ENCODE data around the gene DNASE1L3. TPM values are rescaled to one million over a fixed set of nuclear protein-coding genes. Genes with fewer than 3 reads are reported as not detected.

DNASE1L3 gene
- total and polyA plus RNA-seq, 2 of the 13 experiments (the other 11 are each of a cell fraction or from before 2014, with no cell fraction given): 0.86 to 1.7 TPM

DNA sequence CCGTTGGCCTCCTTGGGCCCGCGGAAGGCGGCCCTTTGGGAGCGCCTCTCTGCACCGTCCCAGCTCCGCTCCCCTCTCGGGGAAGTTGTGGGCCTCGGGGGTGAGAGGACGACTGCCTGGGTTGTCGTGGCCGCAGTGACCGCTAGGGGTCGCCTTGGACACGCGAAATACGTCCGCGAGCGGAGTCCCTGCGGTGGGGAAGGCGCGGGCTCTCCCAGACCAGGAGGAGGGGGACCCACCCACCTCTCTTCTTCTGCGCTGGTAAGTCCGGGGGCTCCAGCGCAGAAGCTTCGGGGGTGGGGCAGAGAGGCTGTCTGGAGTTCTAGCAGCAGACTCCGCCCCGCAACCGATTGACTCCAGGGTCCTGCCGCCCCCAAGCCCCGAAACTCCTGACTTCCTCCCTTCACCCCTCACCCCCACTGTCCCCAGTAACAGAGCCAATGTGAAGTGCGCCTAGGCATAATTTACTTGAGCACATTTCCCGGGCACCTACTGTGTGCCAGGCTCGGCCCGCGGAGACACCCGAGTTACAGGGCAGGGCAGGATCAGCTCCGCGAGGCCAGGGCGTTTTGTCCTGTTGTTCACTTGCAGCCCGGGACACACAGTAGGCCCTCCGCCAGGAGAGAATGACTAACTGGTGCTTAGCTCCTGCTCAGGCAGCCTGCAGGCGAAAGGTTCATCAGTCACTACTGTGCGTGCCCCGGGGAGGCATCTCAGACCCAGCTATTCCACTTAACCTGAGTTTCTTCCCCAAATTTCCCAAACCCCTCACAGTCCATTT lies 32.8 kb downstream of the DNASE1L3 start (continued):
- TF ChIP-seq FOSL2 (CRISPR knock-in tag; IDR thresholded peaks at IDR 0.05) (peak; percentile 51; the same call in 1 of the 2 replicates), ZNF768 (CRISPR knock-in tag; IDR thresholded peaks at IDR 0.05) (peak; percentile 55), LCORL (IDR thresholded peaks at IDR 0.05) (no peak), LCORL (CRISPR knock-in tag; IDR thresholded peaks at IDR 0.05) (peak; percentile 16; the same call in 1 of the 2 replicates), KMT2A (CRISPR knock-in tag; IDR thresholded peaks at IDR 0.05) (peak; percentile 53; the same call in 1 of the 2 replicates), SETDB1 (CRISPR knock-in tag; IDR thresholded peaks at IDR 0.05; ENCODE audit: borderline replicate concordance) (no peak), ARID5B (CRISPR knock-in tag; IDR thresholded peaks at IDR 0.05) (peak; percentile 33; the same call in 1 of the 2 replicates), STAG1 (CRISPR knock-in tag; IDR thresholded peaks at IDR 0.05) (peak; percentile 89), ZIK1 (CRISPR knock-in tag; IDR thresholded peaks at IDR 0.05; ENCODE audit: borderline replicate concordance, low read depth) (0 out of 2 replicates have a peak, but pooled peaks have one; percentile 48), HHEX (CRISPR knock-in tag; IDR thresholded peaks at IDR 0.05) (no peak)
- TF ChIP-seq, protein P1, sequence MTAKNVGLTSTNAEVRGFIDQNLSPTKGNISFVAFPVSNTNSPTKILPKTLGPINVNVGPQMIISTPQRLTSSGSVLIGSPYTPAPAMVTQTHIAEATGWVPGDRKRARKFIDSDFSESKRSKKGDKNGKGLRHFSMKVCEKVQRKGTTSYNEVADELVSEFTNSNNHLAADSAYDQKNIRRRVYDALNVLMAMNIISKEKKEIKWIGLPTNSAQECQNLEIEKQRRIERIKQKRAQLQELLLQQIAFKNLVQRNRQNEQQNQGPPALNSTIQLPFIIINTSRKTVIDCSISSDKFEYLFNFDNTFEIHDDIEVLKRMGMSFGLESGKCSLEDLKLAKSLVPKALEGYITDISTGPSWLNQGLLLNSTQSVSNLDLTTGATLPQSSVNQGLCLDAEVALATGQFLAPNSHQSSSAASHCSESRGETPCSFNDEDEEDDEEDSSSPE (CRISPR knock-in tag; IDR thresholded peaks at IDR 0.05): peak; percentile 26; the same call in 1 of the 2 replicates
- TF ChIP-seq, protein P2, sequence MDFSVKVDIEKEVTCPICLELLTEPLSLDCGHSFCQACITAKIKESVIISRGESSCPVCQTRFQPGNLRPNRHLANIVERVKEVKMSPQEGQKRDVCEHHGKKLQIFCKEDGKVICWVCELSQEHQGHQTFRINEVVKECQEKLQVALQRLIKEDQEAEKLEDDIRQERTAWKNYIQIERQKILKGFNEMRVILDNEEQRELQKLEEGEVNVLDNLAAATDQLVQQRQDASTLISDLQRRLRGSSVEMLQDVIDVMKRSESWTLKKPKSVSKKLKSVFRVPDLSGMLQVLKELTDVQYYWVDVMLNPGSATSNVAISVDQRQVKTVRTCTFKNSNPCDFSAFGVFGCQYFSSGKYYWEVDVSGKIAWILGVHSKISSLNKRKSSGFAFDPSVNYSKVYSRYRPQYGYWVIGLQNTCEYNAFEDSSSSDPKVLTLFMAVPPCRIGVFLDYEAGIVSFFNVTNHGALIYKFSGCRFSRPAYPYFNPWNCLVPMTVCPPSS (IDR thresholded peaks at IDR 0.05): no peak
- TF ChIP-seq, protein P3, sequence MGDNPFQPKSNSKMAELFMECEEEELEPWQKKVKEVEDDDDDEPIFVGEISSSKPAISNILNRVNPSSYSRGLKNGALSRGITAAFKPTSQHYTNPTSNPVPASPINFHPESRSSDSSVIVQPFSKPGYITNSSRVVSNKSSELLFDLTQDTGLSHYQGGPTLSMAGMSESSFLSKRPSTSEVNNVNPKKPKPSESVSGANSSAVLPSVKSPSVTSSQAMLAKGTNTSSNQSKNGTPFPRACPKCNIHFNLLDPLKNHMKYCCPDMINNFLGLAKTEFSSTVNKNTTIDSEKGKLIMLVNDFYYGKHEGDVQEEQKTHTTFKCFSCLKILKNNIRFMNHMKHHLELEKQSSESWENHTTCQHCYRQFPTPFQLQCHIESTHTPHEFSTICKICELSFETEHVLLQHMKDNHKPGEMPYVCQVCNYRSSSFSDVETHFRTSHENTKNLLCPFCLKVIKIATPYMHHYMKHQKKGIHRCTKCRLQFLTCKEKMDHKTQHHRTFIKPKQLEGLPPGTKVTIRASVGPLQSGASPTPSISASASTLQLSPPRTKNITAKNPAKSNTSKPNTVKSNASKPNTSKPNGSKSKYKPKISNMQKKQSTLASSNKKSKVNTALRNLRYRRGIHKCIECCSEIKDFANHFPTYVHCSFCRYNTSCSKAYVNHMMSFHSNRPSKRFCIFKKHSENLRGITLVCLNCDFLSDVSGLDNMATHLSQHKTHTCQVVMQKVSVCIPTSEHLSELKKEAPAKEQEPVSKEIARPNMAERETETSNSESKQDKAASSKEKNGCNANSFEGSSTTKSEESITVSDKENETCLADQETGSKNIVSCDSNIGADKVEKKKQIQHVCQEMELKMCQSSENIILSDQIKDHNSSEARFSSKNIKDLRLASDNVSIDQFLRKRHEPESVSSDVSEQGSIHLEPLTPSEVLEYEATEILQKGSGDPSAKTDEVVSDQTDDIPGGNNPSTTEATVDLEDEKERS (CRISPR knock-in tag; IDR thresholded peaks at IDR 0.05): peak; percentile 67; the same call in 1 of the 2 replicates
- TF ChIP-seq, protein P4, sequence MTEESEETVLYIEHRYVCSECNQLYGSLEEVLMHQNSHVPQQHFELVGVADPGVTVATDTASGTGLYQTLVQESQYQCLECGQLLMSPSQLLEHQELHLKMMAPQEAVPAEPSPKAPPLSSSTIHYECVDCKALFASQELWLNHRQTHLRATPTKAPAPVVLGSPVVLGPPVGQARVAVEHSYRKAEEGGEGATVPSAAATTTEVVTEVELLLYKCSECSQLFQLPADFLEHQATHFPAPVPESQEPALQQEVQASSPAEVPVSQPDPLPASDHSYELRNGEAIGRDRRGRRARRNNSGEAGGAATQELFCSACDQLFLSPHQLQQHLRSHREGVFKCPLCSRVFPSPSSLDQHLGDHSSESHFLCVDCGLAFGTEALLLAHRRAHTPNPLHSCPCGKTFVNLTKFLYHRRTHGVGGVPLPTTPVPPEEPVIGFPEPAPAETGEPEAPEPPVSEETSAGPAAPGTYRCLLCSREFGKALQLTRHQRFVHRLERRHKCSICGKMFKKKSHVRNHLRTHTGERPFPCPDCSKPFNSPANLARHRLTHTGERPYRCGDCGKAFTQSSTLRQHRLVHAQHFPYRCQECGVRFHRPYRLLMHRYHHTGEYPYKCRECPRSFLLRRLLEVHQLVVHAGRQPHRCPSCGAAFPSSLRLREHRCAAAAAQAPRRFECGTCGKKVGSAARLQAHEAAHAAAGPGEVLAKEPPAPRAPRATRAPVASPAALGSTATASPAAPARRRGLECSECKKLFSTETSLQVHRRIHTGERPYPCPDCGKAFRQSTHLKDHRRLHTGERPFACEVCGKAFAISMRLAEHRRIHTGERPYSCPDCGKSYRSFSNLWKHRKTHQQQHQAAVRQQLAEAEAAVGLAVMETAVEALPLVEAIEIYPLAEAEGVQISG (CRISPR knock-in tag; IDR thresholded peaks at IDR 0.05): peak; percentile 43; the same call in 1 of the 2 replicates
